ENCODE results near the gene GNPTAB.

- TF ChIP-seq, protein P1, sequence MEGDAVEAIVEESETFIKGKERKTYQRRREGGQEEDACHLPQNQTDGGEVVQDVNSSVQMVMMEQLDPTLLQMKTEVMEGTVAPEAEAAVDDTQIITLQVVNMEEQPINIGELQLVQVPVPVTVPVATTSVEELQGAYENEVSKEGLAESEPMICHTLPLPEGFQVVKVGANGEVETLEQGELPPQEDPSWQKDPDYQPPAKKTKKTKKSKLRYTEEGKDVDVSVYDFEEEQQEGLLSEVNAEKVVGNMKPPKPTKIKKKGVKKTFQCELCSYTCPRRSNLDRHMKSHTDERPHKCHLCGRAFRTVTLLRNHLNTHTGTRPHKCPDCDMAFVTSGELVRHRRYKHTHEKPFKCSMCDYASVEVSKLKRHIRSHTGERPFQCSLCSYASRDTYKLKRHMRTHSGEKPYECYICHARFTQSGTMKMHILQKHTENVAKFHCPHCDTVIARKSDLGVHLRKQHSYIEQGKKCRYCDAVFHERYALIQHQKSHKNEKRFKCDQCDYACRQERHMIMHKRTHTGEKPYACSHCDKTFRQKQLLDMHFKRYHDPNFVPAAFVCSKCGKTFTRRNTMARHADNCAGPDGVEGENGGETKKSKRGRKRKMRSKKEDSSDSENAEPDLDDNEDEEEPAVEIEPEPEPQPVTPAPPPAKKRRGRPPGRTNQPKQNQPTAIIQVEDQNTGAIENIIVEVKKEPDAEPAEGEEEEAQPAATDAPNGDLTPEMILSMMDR (IDR thresholded peaks at IDR 0.05): no peak
- TF ChIP-seq POLR2A (IDR thresholded peaks at IDR 0.05) (no peak), EP300 (IDR thresholded peaks at IDR 0.05) (no peak), POLR2AphosphoS5 (IDR thresholded peaks at IDR 0.05) (no peak)
These were observed 51.6 kb downstream of the GNPTAB start for GRCh38 chr12:101779200-101779599.

Measured in sigmoid colon (tissue), 4 donors.